HS-5 (cell line): ENCODE measurements around the gene ORC6.

Experiments
- DNase-seq: peaks from one replicate; pipeline ENCODE4 v3.0.0-alpha.2; 2012; ENCODE audit warnings: low read depth

ORC6 gene

DNA sequence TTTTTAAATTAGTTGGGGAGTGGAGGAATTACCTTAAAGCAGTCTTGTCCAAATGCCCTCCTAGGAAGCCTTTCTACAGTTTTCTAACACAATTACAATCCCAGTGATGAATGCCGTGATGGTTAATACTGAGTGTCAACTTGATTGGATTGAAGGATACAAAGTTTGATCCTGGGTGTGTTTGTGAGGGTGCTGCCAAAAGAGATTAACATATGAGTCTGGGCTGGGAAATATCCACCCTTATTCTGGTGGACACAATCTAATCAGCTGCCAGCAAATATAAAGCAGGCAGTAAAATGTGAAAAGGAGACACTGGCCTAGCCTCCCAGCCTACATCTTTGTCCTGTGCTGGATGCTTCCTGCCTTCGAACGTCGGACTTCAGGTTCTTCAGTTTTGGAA lies 12.2 kb downstream of the ORC6 start:
- DNase-seq: no peak

DNA sequence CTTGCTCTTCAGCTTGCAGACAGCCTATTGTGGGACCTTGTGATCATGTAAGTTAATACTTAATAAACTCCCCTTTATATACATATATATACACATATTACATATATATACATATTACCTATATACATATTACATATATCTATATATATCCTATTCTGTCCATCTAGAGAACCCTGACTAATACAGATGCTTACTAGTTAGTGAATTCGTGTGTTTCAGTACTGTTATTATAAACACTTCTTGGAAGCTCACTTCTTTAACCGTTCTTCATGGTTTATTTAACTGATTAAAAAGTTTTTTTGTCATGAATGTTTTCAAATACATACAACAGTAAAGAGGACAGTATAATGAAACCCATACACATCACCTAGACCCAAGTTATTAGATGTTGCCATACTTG lies 12.6 kb downstream of the ORC6 start:
- DNase-seq: no peak

- no peak for DNase-seq
Observed at GRCh38 chr16:46706642-46707041, 17.2 kb downstream of the ORC6 start.

- no peak for DNase-seq
Observed at GRCh38 chr16:46709469-46710005, 20.1 kb downstream of the ORC6 start.

DNA sequence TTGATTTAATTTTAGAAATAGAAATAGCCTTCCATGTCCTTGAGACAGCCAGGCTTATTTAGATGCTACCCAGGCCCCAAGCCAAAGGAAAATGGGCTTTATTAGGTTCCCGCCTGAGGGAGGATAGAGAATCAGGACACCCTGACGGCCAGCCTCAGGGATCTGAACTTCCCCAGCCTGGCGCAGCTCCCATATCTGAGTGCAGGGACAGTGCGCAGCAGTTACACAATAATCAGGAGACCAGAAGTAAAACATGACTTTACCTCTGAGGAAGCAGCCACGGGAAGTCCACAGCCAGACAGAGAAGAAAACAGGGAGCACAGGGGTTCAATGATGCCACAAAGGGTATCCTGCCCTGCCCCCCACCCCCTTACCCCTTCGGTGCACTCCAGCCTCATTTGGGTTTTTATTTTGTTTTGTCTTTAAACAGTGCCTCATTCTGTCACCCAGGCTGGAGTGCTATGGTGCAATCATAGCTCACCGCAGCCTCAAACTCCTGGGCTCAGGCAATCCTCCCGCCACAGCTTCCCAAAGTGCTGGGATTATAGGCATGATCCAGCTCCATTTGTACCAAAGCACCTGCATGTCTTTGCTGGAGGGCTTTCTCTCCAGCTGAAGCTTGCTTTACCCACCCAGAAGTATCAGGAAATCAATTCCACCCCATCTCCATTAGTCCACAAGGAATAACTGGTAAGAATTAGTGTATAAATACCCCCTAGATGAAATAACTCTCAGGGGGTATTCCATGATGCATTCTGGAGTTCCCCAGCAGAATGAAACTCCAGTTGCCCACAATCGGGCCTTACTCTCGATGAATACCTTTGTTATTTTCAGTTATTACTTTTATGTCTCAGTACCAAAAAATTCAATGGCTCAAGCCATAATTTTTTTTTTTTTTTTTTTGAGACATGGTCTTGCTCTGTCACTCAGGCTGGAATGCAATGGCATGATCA lies 21.9 kb downstream of the ORC6 start:
- no peak for DNase-seq

- DNase-seq: no peak
Observed at GRCh38 chr16:46712911-46713310, 23.5 kb downstream of the ORC6 start.

DNA sequence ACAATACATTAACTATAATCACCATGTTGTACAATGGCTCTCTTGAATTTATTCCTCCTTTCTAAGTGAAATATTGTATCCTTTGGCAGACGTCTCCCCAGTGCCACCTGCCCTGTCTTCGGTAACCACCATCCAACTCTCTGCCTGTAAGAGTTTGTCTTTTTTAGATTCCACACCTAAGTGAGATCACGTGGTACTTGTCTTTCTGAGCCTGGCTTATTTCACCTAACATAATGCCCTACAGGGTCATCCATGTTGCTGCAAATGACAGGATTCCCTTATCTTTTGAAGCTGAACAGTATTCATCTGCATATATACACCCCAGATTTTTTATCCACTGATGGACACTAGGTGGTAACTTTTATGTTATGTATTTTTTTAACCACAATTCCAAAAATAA lies 24.2 kb downstream of the ORC6 start:
- DNase-seq: no peak

GRCh38 chr16:46714797-46715591 lies 25.5 kb downstream of the ORC6 start:
- no peak for DNase-seq

DNA sequence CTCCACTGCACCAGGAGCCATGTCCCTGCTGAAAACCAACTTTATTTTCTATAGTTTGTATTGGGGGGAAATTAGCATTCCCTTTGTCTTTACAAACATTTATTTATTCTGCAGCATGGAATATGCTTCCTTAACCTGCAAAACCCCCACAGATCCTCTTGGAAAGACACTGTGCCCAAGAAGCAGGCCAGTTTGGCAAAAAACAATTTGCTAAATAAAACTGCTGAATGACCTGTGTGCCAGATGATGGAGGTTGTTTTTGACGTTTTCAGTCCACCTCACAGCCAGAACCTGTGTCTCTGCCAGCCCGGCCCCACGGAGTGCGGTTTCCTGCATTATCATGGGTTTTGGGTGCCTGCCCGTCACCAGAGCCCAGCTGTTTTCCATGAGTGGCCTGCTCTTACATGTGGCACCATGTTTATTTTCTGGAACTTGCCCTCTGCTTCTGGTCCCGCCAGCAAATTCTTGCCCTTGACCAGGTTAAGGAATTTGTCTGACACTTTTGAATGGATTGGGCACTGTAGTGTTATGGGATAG lies 26.4 kb downstream of the ORC6 start:
- no peak for DNase-seq

GRCh38 chr16:46717692-46718091 lies 28.2 kb downstream of the ORC6 start:
- no peak for DNase-seq

DNA sequence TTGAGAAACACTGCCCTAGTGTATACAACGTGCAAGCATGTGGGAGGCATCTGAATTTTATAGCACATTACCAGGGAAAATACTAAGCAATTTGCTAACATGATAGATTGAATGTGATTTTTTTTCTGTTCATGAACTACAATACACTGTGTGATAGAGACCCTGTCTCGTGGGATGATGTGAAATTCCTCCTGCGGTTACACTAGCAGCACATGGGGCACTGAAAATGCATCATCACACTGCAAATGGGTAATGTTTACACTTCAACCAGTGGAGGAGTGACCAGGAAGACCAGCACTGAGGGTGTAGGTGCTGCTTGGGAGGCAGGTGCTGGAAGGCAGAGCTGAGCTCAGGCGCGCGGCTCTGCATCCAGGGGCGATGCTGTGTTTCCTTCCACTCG lies 28.8 kb downstream of the ORC6 start:
- DNase-seq: no peak

- no peak for DNase-seq
Observed at GRCh38 chr16:46719528-46719927, 30.1 kb downstream of the ORC6 start.

DNA sequence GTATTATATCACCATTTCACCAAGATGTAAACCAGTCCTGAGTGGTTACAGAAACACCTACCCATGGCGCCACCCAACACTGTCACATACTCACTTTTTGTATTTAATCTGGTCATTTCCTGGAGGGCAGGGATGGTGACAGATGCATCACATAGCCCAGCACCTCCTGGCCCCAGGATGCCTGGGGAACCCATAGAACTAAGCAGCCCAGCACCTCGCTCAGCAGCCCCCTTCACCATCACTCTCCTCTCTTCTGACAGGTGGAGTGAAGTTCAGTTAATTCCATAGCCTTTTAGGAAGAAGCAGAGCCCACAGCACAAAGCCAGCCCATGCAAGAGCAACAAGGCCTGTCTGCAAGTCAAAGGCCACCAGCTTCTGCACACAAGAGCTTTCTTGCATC lies 31.2 kb downstream of the ORC6 start:
- no peak for DNase-seq

DNA sequence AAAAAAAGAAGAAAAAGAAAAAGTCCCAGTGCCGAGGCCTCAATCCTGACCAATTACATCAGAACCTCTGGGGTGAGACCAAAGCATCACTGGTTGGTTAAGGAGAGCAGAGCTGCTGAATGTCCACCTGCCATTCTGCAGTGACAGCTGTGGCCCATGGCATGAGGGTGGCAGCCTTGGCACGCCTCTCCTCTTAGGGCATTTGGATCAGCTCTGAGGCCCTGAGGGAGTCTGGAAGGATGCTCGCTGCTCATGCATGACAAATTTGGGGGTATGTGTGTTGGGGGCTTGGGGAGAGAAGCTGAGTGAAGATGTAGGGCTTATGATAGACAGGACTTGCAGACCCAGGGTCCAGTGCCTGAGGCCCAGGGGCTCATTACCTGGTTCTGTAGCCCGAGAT lies 32.4 kb downstream of the ORC6 start:
- no peak for DNase-seq

- DNase-seq: no peak
Observed at GRCh38 chr16:46727184-46727583, 37.7 kb downstream of the ORC6 start.

DNA sequence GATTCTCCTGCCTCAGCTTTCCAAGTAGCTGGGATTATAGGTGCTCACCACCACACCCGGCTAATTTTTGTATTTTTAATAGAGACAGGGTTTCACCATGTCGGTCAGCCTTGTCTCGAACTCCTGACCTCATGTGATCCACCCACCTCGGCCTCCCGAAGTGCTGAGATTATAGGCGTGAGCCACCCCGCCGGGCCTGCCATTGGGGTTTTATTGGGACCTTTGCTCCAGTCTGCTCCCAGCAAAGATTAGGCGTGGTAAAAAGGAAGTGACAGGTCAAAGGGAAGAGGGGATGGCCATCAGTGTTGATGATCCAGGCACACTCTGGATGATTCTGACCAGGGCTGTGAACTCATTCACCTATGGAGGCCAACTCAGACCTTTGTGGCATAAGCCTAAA lies 38.2 kb downstream of the ORC6 start:
- no peak for DNase-seq

GRCh38 chr16:46728806-46729205 lies 39.3 kb downstream of the ORC6 start:
- no peak for DNase-seq

DNA sequence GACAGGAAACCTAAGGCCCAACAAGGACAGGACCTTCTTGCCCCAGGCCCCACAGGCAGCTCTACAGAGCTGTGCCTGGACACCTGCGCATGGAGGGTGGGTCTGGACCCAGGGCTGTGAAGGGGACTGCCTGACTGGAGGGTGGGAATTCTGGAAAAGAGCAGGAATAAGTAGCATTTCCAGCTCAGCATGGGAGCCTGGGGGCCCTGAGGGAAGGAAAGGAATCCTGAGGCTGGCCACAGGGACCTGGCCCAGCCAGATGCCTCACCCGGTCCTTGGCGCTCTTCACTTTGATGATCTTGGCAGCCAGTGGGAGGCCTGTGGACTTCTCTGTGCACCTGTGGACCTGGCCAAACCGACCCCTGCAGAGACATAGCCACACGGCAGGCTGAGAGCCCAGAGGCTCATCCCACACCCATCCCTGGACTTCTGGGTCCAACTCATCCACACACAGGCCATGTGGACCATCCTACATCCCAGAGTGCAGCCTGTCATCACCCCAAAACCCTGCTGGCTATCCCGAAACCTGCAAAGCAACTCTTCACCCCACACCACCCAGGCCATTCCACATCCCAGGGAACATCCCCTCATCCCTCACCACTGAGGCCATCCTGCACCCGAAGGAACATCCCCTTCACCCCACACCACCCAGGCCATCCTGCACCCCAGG lies 40.0 kb downstream of the ORC6 start:
- no peak for DNase-seq

- DNase-seq: no peak
Observed at GRCh38 chr16:46730126-46730525, 40.7 kb downstream of the ORC6 start.

GRCh38 chr16:46730801-46731690 lies 41.6 kb downstream of the ORC6 start:
- DNase-seq: no peak
